Sigmoid colon (tissue), 7 donors: ENCODE results near the gene PACC1. TPM values are rescaled to one million over a fixed set of nuclear protein-coding genes. Genes with fewer than 3 reads are reported as not detected.

Experiments used
- DNase-seq: peaks from one replicate; pipeline ENCODE4 v3.0.0-alpha.2; 2019
- H3K27ac ChIP-seq, 4 donors: fragments of 200-600 bp; sonication (generic); one replicate each; pipeline ENCODE4 v1.5.1; 2016 to 2019; ENCODE audit warnings: mild to moderate bottlenecking in 1 of 4
- H3K27me3 ChIP-seq, 3 donors: fragments of 200-600 bp; sonication (generic); one replicate each; pipeline ENCODE4 v1.5.1; 2019; ENCODE audit warnings: mild to moderate bottlenecking in 1 of 3
- H3K36me3 ChIP-seq, 4 donors: fragments of 200-600 bp; sonication (generic); one replicate each; pipeline ENCODE4 v1.5.1; 2016 to 2019
- H3K4me1 ChIP-seq, 4 donors: fragments of 200-600 bp; sonication (generic); one replicate each; pipeline ENCODE4 v1.5.1; 2017 to 2019
- H3K4me3 ChIP-seq, 4 donors: fragments of 200-600 bp; sonication (generic); one replicate each; pipeline ENCODE4 v1.5.1; 2017 to 2019; ENCODE audit warnings: mild to moderate bottlenecking in 2 of 4, moderate library complexity in 1 of 4
- H3K9me3 ChIP-seq, 4 donors: fragments of 200-600 bp in 3 of 4; sonication (generic) in 3 of 4; one replicate each; pipeline versions ENCODE4 v1.5.1 to v1.6.1; 2013 to 2019
- EP300 ChIP-seq, 4 donors: sonication (generic); formaldehyde crosslinking; IDR thresholded peaks; one replicate each; pipeline ENCODE4 v1.6.1; 2017; ENCODE audit warnings: antibody characterized with exemption in 4 of 4
- POLR2A ChIP-seq, 2 donors: fragments of 450-650 bp; IDR thresholded peaks; one replicate each; pipeline ENCODE4 v1.6.1; 2016; ENCODE audit warnings: antibody characterized with exemption in 2 of 2, mild to moderate bottlenecking in 2 of 2, moderate library complexity in 2 of 2
- POLR2AphosphoS5 ChIP-seq, 4 donors: sonication (generic); formaldehyde crosslinking; IDR thresholded peaks; one replicate each; pipeline ENCODE4 v1.6.1; 2017; ENCODE audit warnings: antibody characterized with exemption in 4 of 4
- WGBS, 2 donors: extraction: QIAGEN DNeasy Blood & Tissue Kit; methylation state at CpG; one replicate each; pipeline ENCODE4 v1.1.7; 2013; 5-methylcytosine and 5-hydroxymethylcytosine counted together
- intact Hi-C: fragments of 100-400 bp; cut with DNase I; formaldehyde crosslinking; loops from one replicate; pipeline ENCODE4 v1.15.1; 2023
- polyA plus RNA-seq, 3 donors: library from polyadenylated mRNA; stranded (reverse); fragments of 200-250 nt; gene quantifications; one replicate each; pipeline ENCODE4 v1.2.3, GENCODE V29; 2013
- total RNA-seq, 4 donors: library from RNA; depleted of rRNA; stranded (reverse); fragments of >200 nt; gene quantifications; one replicate each; pipeline ENCODE4 v1.1.0, GENCODE V29; 2016
- TF ChIP-seq, protein P1 (sequence below), 4 experiments: fragments of 450-650 bp in 3 of 4; fragments of 200-600 bp in 1 of 4; IDR thresholded peaks; one replicate each; pipeline ENCODE4 v1.5.1; 2016 to 2019; ENCODE audit warnings: antibody characterized with exemption in 4 of 4, mild to moderate bottlenecking in 3 of 4, moderate library complexity in 2 of 4
- donor health status: healthy with polysubstance abuse.
- donor health status: Bipolar disorder and iron deficiency.
- donor health status: healthy.

PACC1 gene
- total and polyA plus RNA-seq, 7 donors = 0.60 to 6.9 (median 2.9) TPM

DNA sequence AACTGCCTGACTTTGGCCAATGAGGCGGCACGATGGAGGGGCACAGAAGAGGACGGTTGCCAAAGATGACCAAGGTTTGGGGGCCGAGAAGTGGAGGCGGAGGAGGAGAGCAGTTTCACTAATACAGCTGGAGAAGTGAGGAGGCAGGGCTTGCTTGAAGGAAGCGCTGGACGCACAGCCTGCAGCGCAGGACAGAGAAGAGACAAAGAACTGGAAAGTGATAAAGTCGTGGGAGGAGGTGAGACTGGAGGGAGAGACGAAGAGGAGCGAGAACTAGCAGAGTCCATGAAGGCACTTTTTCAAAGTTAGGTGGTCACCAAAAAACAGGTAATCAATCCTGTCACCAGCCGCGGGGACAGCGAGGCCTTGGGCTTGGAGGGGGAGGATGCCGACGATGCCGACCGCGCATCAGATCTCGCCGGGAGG, 771 bp downstream of the PACC1 start:
- H3K9me3 ChIP-seq = no peaks in the 10 kb centered on the region
- 19% methylated on average over 21 of the region's 21 CpGs for WGBS, 2 donors
- no peak for DNase-seq
- TF ChIP-seq, protein P1, sequence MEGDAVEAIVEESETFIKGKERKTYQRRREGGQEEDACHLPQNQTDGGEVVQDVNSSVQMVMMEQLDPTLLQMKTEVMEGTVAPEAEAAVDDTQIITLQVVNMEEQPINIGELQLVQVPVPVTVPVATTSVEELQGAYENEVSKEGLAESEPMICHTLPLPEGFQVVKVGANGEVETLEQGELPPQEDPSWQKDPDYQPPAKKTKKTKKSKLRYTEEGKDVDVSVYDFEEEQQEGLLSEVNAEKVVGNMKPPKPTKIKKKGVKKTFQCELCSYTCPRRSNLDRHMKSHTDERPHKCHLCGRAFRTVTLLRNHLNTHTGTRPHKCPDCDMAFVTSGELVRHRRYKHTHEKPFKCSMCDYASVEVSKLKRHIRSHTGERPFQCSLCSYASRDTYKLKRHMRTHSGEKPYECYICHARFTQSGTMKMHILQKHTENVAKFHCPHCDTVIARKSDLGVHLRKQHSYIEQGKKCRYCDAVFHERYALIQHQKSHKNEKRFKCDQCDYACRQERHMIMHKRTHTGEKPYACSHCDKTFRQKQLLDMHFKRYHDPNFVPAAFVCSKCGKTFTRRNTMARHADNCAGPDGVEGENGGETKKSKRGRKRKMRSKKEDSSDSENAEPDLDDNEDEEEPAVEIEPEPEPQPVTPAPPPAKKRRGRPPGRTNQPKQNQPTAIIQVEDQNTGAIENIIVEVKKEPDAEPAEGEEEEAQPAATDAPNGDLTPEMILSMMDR (IDR thresholded peaks at IDR 0.05) = no peak
- TF ChIP-seq POLR2A (IDR thresholded peaks at IDR 0.05) = no peak
- TF ChIP-seq POLR2AphosphoS5 (IDR thresholded peaks at IDR 0.05) = no peak
- no peak for TF ChIP-seq EP300 (IDR thresholded peaks at IDR 0.05)
- peaks cover 0 to 27% (median 10%) of the 10 kb centered on the region in 4 donors for H3K36me3 ChIP-seq
- no peaks in the 10 kb centered on the region for H3K27me3 ChIP-seq
- H3K4me1 ChIP-seq = peaks cover 0 to 13% (median 7%) of the 10 kb centered on the region in 4 donors
- H3K4me3 ChIP-seq = peak overlapping the region; percentile 72 to 96 (median 80)
- peak overlapping the region in 3 of 4 donors; percentile 56 to 67 (median 65) for H3K27ac ChIP-seq
- intact Hi-C loops = no loop called here

GRCh38 chr1:212412374-212412773, 2.3 kb downstream of the PACC1 start:
- Histone ChIP-seq H3K27me3 (no peaks in the 10 kb centered on the region), H3K4me1 (peaks cover 0 to 13% (median 7%) of the 10 kb centered on the region in 4 donors), H3K36me3 (peaks cover 0 to 33% (median 10%) of the 10 kb centered on the region in 4 donors), H3K27ac (no peak overlapping the region), H3K9me3 (no peaks in the 10 kb centered on the region), H3K4me3 (no peak overlapping the region)
- no peak for DNase-seq
- intact Hi-C loops = no loop called here
- TF ChIP-seq POLR2AphosphoS5 (IDR thresholded peaks at IDR 0.05) = no peak
- no peak for TF ChIP-seq POLR2A (IDR thresholded peaks at IDR 0.05)
- TF ChIP-seq, protein P1 (IDR thresholded peaks at IDR 0.05) = no peak
- TF ChIP-seq EP300 (IDR thresholded peaks at IDR 0.05) = no peak
- 81 to 95% methylated on average over 3 of the region's 3 CpGs for WGBS, 2 donors

- WGBS, 2 donors = 52 to 81% methylated on average over 8 of the region's 8 CpGs
- TF ChIP-seq POLR2AphosphoS5 (IDR thresholded peaks at IDR 0.05) (no peak), POLR2A (IDR thresholded peaks at IDR 0.05) (no peak), EP300 (IDR thresholded peaks at IDR 0.05) (no peak)
- TF ChIP-seq, protein P1 (IDR thresholded peaks at IDR 0.05) = no peak
- no peak overlapping the region for H3K4me3 ChIP-seq
- intact Hi-C loops = no loop called here
- DNase-seq = no peak
- H3K27ac ChIP-seq = no peak overlapping the region
- peaks cover 0 to 13% (median 7%) of the 10 kb centered on the region in 4 donors for H3K4me1 ChIP-seq
- H3K9me3 ChIP-seq = no peaks in the 10 kb centered on the region
- H3K36me3 ChIP-seq = peaks cover 0 to 33% (median 10%) of the 10 kb centered on the region in 4 donors
- H3K27me3 ChIP-seq = no peaks in the 10 kb centered on the region
Measured at GRCh38 chr1:212410231-212410820, 4.4 kb downstream of the PACC1 start.

DNA sequence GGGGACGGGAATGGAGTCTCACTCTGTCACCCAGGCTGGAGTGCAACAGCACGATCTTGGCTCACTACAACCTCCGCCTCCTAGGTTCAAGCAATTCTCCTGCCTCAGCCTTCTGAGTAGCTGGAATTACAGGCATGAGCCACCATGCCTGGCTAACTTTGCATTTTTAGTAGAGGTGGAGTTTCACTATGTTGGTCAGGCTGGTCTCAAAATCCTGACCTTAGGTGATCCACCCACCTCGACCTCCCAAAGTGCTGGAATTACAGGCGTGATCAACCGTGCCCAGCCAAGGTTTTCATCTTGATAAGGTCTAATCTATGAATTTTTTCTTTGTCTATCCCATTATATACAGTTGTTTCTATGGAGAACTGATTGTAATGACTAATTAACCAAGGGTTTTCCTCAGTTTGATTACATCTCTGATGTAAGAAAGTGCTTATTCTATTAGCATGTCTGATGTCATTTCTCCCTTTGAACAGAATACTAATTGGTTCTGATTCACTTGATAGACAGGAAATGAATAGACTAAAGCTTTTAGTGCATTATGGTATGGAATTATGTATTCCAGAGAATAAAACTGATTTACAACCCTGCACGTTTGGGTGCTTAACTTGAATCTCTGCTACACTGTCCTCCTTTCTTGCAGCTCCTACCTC, 11.9 kb downstream of the PACC1 start:
- DNase-seq = no peak
- H3K4me3 ChIP-seq = no peak overlapping the region
- intact Hi-C loops = no loop called here
- TF ChIP-seq EP300 (IDR thresholded peaks at IDR 0.05) = no peak
- TF ChIP-seq, protein P1 (IDR thresholded peaks at IDR 0.05) = no peak
- no peak for TF ChIP-seq POLR2AphosphoS5 (IDR thresholded peaks at IDR 0.05)
- TF ChIP-seq POLR2A (IDR thresholded peaks at IDR 0.05) = no peak
- no peaks in the 10 kb centered on the region for H3K36me3 ChIP-seq
- H3K9me3 ChIP-seq = no peaks in the 10 kb centered on the region
- no peak overlapping the region for H3K27ac ChIP-seq
- no peaks in the 10 kb centered on the region for H3K4me1 ChIP-seq
- no peaks in the 10 kb centered on the region for H3K27me3 ChIP-seq
- WGBS, 2 donors = 84 to 93% methylated on average over 7 of the region's 7 CpGs
